ENCODE data around the gene FBXL22.
A peak's percentile ranks its signal among the peaks of the same experiment; 100 is the strongest.

FBXL22 gene, protein sequence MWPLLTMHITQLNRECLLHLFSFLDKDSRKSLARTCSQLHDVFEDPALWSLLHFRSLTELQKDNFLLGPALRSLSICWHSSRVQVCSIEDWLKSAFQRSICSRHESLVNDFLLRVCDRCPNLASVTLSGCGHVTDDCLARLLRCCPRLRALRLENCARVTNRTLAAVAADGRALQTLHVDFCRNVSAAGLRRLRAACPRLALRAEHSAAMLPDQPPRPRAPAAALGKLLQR

DNA sequence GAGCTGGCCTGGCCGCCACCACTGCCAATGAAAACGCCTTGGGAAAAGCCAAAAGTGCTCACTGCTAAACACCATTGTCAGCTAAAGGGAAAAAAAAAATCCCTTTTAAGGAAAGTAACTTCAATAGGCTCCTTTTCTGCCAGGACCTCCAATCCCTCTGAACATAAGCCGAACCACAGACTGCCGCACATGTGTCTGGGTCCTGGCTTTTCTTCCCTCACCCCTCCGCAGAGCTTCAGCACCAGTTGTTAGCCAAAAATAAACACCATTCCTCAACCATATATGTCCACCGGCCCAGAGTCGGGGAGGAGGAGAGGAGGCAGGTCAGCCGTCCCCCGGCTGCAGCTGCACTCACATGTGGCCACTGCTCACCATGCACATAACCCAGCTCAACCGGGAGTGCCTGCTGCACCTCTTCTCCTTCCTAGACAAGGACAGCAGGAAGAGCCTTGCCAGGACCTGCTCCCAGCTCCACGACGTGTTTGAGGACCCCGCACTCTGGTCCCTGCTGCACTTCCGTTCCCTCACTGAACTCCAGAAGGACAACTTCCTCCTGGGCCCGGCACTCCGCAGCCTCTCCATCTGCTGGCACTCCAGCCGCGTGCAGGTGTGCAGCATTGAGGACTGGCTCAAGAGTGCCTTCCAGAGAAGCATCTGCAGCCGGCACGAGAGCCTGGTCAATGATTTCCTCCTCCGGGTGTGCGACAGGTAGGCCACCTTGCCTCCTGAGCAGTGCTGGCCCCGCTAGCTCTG lies at the start of gene FBXL22:
Gene FBXL22, plus strand, starts transcription at position 350 of the 753 bp plus-strand sequence. Its CDS starts 6 bp downstream, at position 356.
- DNase-seq (ENCODE audit: low spot score) = no peak

DNA sequence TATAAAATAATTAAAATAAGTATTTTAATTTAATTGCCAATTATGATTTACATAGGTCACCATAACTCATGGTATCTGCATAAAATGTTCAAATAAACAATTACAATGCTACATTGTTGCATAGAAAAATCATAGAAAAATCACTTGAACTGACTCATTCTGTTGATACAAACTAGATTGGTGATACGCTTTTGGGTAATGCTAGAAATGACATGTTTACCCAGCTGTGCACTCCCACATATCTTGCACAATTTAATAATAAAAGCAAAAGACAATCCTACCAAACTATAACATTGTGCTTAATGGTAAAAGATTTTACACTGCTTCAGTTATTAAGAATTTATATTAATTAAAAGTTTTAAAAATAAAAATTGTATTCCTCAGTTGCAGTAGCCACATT lies 45.8 kb upstream of the FBXL22 start:
- no peak for DNase-seq (ENCODE audit: low spot score)

DNA sequence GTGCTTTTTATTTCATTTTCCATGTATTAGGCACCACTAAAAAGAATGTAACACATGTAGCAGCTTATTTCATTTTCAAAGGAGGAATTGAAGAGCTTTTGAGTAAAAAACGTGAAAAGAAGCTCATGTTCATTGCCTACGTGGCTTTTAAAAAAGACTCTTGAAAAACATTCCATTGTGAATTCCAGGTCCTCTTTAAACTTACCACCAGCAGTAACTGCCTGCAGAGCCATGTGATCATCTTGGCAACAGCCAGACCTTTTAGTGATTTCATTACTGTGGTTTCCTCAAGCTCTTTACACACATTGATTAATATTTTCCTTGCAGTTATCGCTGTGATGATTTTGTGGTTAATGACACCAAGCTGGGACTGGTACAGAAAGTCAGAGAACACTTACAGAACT lies 43.8 kb upstream of the FBXL22 start:
- peak; percentile 61 for DNase-seq (ENCODE audit: low spot score)

DNA sequence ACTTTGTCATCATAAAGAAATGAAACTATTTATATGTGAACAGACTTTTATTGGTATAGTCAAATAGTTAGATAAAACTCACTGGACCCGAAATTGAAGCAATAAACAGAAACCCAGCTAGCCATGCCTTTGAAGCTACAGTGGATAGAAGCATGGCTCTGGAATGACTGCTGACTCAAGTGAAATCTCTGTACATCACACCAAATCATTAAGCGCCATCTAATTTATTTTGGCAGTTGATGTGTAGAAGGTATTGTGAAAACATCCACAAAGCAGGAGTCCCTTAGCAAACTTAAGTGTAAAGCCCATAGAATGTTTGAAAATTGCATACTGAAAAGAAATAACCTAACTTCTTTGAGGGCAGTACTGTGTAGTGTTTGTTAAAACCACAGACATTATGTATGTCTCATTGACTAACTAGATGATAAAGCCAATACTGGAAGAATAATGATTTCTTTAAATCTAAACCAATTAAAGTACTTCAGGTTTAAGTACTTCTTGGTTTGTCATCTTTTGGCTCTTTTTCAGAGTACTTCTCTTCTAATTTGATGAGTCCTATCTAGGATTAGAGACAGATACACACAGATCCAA lies 42.8 kb upstream of the FBXL22 start:
- peak; percentile 15 for DNase-seq (ENCODE audit: low spot score)

DNA sequence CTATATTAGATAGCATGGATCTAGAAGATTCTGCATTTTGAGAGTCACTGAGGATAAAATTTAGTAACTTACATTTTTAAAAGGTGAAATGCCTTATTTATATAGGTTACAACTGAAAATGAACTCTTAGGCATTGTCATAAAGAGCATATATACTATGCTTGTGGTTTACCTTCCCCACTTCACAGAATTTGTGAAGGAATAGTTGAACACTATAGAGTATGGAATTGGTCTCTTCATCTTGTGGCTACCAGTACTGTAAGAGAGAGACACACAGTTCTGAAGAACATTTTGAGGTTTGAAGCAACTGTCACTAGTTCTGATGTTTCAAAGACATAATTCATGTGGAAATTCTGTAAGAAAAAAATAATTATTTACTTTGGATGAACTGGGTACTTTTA lies 41.7 kb upstream of the FBXL22 start:
- DNase-seq (ENCODE audit: low spot score) = no peak

DNA sequence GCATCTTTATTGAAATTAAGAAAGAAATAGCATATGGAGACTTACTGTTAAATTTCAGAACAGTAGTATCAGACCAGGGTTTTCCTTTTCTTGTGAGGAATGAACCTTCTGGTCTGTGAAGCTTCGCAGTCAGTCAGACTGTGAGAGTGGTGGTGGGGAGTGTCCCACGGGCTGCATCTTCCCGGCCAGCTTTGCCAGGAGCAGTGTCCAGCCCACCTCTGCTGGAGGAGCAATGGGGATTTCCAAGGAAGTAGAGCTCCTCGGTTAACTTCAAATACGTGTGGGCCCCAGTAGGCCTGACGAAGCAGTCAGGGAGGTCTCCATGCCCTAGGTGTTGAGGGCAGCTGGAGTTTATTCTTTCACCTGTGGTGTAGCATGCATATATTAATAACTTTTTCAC lies 40.9 kb upstream of the FBXL22 start:
- DNase-seq (ENCODE audit: low spot score) = peak; percentile 31

DNA sequence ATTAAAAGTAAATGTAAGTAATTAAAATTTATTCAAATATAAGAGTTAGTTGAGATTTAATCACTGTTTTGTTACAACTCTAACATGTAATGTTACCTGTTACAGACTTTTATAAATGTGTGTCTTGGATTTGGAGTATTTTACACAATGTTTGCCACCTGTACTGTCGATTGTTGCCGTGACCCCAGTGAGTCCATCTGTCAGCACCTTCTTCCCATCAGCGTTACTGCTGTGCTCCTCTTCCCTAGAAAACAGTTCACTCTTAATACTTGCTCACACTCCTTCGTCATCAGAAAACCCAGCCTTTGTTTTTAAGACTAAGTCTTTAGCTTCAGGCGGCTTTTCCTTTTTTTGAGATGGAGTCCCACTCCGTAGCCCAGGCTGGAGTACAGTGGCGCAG lies 40.5 kb upstream of the FBXL22 start:
- peak; percentile 64 for DNase-seq (ENCODE audit: low spot score)

DNA sequence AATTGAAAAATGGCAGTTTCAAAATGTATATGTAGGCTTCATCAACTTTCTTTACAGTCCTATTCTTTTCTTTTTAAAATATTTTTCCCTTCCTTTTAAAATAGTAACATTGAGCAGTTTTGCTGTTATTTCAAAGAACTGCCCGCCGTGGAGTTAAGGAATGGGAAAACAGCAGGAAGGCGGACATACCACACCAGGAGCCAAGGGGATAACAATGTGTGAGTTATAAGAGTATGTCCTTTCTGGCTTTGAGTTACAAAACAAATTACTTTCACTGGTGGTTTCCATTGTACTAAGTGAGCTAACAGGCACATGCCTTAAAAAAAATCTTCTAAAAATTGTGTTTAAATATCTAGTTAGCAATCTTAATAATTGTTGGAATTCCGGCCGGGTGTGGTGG lies 37.4 kb upstream of the FBXL22 start:
- no peak for DNase-seq (ENCODE audit: low spot score)

DNA sequence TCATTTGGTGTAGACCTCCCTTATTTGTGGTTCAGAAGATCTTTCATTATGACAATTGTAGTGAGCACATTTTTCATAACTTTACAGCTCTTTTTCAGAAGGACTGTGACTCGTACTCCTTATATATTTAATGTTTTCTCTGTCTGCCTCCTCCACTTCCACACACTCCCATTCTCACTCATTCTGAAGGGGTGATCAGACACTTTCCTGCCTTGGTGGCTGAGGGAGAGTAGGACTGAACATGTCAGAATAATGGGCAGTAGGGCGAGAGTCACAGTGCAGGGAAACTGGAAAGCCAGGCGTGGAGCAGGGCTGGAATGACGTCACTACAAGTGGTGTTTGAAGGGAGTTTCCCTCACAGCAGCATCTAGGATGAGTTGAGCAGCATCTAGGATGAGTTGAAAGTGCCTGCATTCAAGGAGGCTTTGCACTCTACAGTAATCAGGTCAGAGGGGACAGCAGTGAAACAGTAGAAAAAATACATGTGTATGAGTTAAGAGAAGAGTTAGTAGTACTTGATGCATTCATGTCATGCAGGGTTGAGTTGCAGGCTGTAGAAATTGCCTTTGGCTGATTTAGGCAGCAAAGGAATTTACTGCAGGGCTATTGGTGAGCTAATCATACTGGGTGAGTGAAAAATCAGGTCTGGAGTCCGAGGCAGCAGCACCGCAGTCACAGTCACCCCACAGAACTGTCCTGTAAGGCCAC lies 36.3 kb upstream of the FBXL22 start:
- DNase-seq (ENCODE audit: low spot score) = no peak

DNA sequence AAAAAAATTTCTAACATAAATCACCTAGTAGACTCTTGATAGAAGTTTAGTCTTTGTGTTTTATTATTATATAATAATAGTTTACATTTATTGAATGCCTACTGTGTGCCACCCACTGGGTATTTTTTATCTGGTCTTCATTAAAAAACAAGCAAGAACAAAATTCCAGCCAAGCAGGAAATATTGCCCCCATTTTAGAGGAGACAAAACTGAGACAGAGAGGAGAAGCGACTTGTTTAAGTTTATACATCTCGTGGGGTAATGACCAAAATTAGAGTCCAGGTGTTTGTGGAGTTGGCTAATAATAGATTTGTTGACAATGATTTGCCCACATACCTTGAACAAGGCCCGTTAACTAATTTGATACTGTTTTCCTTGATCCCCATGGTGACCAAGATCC lies 33.1 kb upstream of the FBXL22 start:
- DNase-seq (ENCODE audit: low spot score) = no peak

DNA sequence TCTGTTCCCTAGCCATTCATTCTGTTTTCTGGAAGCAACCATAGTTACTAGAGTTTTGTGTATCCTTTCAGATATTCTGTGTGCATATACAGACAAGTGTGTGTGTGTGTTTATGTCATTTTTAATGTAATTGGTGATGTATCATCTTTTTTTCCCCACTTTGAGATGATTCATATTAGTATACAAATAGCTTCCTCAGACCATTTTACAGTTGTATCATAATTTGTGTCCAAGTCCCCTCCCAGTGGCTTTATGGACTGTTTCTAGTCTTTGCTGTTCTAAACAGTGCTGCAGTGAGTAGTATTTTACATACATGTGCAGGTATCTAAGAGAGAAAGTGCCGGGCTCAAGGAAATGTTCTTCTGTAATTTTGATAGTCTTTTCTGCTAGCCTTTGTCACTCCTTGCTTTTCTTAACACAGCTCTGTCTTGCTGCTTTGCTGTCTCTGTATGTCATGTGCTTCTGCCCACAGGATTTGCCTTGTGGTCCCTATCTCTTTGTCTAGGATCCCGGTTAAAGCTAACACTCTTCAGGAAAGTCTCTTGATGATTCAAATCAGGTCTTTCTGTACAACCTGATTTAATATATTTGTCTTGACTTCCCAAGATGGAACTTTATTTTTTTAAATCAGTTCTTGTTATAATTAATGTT lies 31.5 kb upstream of the FBXL22 start:
- no peak for DNase-seq (ENCODE audit: low spot score)

DNA sequence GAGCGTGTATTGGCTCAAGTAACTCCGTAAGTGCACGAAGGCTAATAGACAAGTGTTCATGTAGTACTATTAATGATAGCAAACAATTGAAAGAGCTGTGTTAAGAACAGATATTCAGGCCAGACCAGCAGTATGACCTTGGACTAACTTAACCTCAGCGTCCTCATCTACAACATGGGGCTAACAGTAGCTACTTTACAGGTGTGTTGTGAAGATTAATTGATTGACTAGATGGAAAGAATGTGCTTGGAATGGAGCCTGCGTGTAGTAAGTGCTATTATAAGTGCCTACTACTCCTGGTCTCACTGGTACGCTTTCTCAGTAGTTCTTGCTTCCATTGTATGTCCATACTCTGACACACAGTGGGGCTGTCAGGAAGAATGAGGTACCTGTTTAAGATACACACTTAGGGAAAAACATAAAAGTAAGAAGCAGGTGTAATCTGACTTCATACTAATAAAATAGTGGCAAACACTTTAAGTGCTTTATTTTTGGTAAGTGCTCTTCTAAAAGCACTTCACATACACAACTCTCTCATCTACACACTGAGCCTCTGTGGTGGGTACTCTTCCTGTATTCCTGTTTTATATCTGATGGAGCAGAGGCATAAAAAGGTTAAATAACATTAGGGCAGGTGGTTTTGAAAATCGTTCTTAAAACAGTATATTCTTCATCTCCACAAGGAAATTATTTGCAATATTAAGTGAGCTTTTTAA lies 24.3 kb upstream of the FBXL22 start:
- no peak for DNase-seq (ENCODE audit: low spot score)

DNA sequence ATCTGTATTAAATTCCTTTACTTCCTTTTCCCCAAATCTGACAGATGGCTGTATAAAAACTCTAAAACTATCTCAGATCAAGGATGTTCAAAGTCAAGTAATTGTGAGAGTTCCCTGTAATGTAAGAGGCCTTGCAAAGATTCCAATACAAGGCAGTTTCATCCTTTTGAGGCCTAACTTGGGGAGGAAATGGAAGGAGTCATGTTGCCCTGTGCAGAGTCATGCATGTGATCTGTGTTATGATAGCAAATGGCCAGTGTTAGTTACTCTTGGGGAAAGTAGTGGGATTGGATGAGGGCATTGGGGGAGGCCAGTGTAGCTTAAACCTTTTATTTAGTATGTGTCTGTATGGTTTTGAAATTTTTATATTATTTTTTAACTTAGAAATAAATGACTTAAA lies 23.7 kb upstream of the FBXL22 start:
- no peak for DNase-seq (ENCODE audit: low spot score)

DNA sequence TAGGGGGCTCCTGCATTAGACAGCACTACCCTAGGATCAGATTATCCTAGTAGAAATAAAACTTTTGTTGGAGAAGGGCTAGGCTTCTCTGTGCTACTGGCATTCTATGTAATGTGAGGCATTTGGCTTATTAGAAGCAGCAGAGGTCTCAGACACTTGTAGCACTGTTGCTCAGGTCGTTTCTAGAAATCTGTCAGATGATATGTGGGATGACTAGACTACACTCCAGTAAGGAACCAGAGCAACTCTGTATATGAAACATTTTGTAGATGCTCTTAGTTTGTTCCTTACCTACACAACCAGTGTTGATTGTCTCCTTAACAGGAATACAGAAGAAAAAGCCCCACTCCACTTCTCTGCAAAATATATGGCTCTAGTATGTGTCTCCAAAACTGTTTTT lies 21.9 kb upstream of the FBXL22 start:
- no peak for DNase-seq (ENCODE audit: low spot score)

DNA sequence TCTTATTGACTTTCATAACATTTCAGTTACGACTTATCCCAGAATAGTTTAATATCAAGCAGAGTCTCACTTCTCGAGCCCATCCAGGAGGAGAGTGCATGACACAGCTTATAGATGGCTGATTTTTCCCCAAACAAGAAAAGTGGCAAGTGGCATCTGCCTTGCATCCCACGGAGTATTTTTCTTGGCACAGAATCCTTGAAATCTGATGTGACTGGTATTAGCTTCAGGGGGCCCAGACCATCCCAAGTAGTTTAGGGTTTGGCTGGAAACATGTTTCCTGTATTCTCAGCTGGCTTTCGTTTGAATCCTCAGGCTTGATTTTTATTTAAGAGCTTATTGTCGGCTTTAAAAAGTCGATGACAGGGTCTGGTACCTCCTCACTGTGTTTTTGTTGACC lies 20.7 kb upstream of the FBXL22 start:
- DNase-seq (ENCODE audit: low spot score) = no peak

DNA sequence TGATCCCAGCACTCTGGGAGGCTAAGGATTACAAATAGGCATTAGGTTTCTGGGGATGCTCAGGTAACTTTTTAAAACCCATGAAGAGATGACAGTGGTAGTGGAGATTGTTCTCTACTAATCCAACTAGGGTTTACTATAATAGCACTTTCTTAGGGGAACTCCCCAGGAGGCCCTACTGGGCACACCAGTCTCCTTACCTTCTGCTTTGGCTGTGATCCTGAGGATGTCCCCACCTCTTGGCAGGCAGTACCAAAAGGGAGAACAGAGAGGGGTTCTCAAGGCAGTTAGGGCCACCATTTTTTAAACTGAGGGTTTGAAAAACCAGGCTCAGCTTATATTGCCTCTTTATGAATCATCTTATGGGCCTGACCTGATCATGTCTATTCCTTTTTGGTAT lies 15.0 kb upstream of the FBXL22 start:
- DNase-seq (ENCODE audit: low spot score) = no peak

DNA sequence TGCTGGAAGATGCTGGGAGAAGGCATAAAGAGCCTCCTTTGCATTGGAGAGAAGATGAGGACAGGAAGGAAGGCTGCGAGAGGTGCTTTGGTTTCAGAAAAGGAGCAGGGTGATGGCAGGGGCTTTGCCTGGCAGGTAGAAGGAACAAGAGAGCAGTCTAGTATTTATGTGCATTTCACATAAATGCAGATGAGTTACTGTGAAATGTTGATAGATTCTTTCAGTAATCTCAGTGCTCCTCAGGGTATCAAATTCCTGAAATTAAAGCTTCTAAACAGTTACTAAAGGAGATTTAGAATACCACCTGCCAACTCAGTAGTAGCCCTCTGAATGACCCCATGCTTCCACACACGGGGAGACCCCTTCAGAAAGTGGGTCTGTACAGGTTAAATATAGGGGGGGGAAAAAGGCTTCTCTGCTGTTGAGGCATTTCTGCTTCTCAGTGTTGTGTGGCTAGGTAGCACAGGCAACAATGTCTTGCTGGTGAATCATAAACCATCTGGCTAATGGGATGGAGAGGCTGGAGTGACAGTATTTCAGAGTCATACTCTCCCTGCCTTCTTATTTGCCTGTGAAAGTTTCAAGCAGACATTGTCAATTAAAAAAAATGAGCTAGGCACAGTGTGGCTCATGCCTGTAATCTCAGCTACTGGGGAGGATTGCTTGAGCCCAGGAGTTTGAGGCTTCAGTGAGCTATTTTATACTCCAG lies 14.3 kb upstream of the FBXL22 start:
- no peak for DNase-seq (ENCODE audit: low spot score)

DNA sequence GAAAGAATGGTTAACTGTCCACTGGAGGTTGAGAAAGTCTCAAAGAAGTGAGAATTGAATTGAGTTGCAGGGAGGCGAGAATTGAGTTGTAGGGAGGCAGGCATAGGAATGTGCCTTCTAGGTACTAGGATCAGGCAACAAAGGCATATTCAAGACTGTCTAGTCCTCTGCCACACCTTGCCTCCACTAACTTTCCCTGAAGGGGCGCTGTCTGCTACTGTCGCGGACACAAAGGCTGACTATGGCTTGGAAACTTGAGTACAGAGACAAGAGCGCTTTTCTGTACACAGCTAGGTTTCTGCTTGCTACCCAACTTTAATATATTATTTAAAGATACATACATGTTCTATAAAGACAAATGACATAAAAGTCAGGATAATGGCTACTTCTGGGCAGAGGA lies 10.4 kb upstream of the FBXL22 start:
- DNase-seq (ENCODE audit: low spot score) = no peak

DNA sequence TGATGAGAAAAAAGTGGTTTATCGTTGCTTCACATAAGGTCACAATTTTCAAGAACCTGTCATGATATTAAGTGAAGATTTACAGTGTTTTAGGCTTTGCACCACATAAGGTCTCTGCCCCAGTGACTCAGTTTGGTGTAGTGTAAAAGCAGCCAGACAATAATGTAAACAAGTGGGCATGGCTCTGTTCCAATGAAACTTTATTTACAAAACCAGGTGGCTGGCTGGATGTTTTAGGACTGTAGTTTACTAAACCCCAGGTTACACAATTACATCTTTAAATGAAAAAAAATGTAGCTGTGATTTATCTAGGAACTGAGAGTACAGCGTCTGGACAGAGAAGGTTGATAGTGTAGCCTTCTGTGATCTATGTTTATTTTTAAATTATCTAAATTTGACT lies 9.7 kb upstream of the FBXL22 start:
- DNase-seq (ENCODE audit: low spot score) = no peak

DNA sequence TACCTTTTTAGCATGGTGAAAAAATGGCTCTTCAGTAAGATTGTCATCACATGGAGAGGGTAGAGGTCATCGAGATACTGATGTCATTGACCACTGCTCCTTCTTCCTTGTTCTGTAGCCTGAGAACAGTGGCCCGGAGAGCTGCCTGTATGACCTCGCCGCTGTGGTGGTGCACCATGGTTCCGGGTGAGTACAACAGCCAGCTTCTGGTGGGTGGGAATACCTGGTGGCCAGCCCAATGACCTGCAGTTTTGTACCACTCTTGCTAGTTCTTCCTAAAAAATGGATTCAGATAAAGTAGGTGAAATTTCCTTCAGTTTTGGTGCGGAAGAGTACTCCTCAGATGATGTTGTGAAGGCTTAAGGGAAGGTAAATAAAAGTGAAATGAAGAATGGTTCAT lies 8.4 kb upstream of the FBXL22 start:
- DNase-seq (ENCODE audit: low spot score) = no peak

All from cerebellar cortex (tissue), 1 donor.